Uterus (tissue), 4 donors: ENCODE results near the gene TPRA1. TPM values are rescaled to one million over a fixed set of nuclear protein-coding genes. Genes with fewer than 3 reads are reported as not detected.
"Not testable (repeated sequence)": the region's sequence is repeated elsewhere in the genome, so short reads cannot be mapped to it uniquely, and the experiment has no call there.

Experiments used
- DNase-seq, 2 donors: peaks; one replicate each; pipeline ENCODE4 v3.0.0-alpha.2; 2019 to 2020
- H3K27ac ChIP-seq, 2 donors: fragments of 200-600 bp; sonication (generic); 1 replicate in 1 of 2; 2 replicates in 1 of 2; pipeline ENCODE4 v1.5.1; 2016 to 2018
- H3K27me3 ChIP-seq, 2 donors: fragments of 200-600 bp; sonication (generic); one replicate each; pipeline ENCODE4 v1.5.1; 2018 to 2019; ENCODE audit warnings: control low read depth in 1 of 2
- H3K36me3 ChIP-seq, 2 donors: fragments of 200-600 bp; sonication (generic); one replicate each; pipeline ENCODE4 v1.5.1; 2019; ENCODE audit warnings: control low read depth in 1 of 2
- H3K4me1 ChIP-seq, 2 donors: fragments of 200-600 bp; sonication (generic); one replicate each; pipeline ENCODE4 v1.5.1; 2018 to 2019; ENCODE audit warnings: control low read depth in 1 of 2
- H3K4me3 ChIP-seq, 2 donors: fragments of 200-600 bp; sonication (generic); 1 replicate in 1 of 2; 2 replicates in 1 of 2; pipeline ENCODE4 v1.5.1; 2018 to 2019; ENCODE audit warnings: mild to moderate bottlenecking in 1 of 2
- H3K9me3 ChIP-seq, 2 donors: fragments of 200-600 bp; sonication (generic); one replicate each; pipeline ENCODE4 v1.5.1; 2019; ENCODE audit warnings: control low read depth in 1 of 2
- CTCF ChIP-seq, 4 experiments: fragments of 200-600 bp in 2 of 4; fragments of 450-650 bp in 2 of 4; sonication (generic) in 2 of 4; IDR thresholded peaks; one replicate each; pipeline ENCODE4 v1.5.1; 2016 to 2019; ENCODE audit warnings: antibody characterized with exemption in 4 of 4, mild to moderate bottlenecking in 2 of 4, moderate library complexity in 1 of 4
- POLR2A ChIP-seq, 2 donors: fragments of 450-650 bp; IDR thresholded peaks; one replicate each; pipeline ENCODE4 v1.6.1; 2016; ENCODE audit warnings: antibody characterized with exemption in 2 of 2, mild to moderate bottlenecking in 1 of 2, moderate library complexity in 1 of 2
- intact Hi-C: fragments of 100-400 bp; cut with DNase I; formaldehyde crosslinking; loops from one replicate; pipeline ENCODE4 v1.15.1; 2023; ENCODE audit warnings: low total_unique reads
- total RNA-seq, 4 donors: library from RNA; depleted of rRNA in 3 of 4; stranded (reverse); fragments of >200 nt in 3 of 4; gene quantifications; one replicate each; pipeline versions ENCODE4 v1.1.0 to v1.2.4, GENCODE V29; 2014 to 2023
- donor health status: DM: yes; HTN: yes; CAD: no.

TPRA1 gene
- total RNA-seq, 4 donors from 2014 or later: 22.4 to 72.5 (median 37.7) TPM

GRCh38 chr3:127608362-127608718 is 17.8 kb upstream of the TPRA1 start:
- TF ChIP-seq CTCF (IDR thresholded peaks at IDR 0.05): no peak
- TF ChIP-seq POLR2A (IDR thresholded peaks at IDR 0.05): no peak
- H3K27me3 ChIP-seq: no peaks in the 10 kb centered on the region
- no peak overlapping the region for H3K4me3 ChIP-seq
- no peaks in the 10 kb centered on the region for H3K4me1 ChIP-seq
- no peaks in the 10 kb centered on the region for H3K9me3 ChIP-seq
- no peak overlapping the region for H3K27ac ChIP-seq
- no peaks in the 10 kb centered on the region for H3K36me3 ChIP-seq
- DNase-seq: no peak
- intact Hi-C loops: no loop called here

- no peak for DNase-seq
- Histone ChIP-seq H3K4me1 (no peaks in the 10 kb centered on the region), H3K27ac (no peak overlapping the region), H3K36me3 (no peaks in the 10 kb centered on the region), H3K9me3 (no peaks in the 10 kb centered on the region), H3K27me3 (no peaks in the 10 kb centered on the region), H3K4me3 (no peak overlapping the region)
- intact Hi-C loops: no loop called here
- TF ChIP-seq POLR2A (IDR thresholded peaks at IDR 0.05) (no peak), CTCF (IDR thresholded peaks at IDR 0.05) (no peak)
Measured at GRCh38 chr3:127607675-127608361, 17.3 kb upstream of the TPRA1 start.

- intact Hi-C loops: no loop called here
- DNase-seq: no peak
- no peaks in the 10 kb centered on the region for H3K4me1 ChIP-seq
- no peaks in the 10 kb centered on the region for H3K36me3 ChIP-seq
- no peak for TF ChIP-seq POLR2A (IDR thresholded peaks at IDR 0.05)
- TF ChIP-seq CTCF (IDR thresholded peaks at IDR 0.05): no peak
- H3K4me3 ChIP-seq: no peak overlapping the region
- H3K9me3 ChIP-seq: no peaks in the 10 kb centered on the region
- H3K27me3 ChIP-seq: no peaks in the 10 kb centered on the region
- no peak overlapping the region for H3K27ac ChIP-seq
Measured at GRCh38 chr3:127606981-127607595, 16.6 kb upstream of the TPRA1 start.

GRCh38 chr3:127606086-127606805 is 15.7 kb upstream of the TPRA1 start:
- TF ChIP-seq POLR2A (IDR thresholded peaks at IDR 0.05): no peak
- TF ChIP-seq CTCF (IDR thresholded peaks at IDR 0.05): no peak
- intact Hi-C loops: no loop called here
- no peaks in the 10 kb centered on the region for H3K36me3 ChIP-seq
- H3K27ac ChIP-seq: no peak overlapping the region
- H3K4me3 ChIP-seq: no peak overlapping the region
- H3K9me3 ChIP-seq: no peaks in the 10 kb centered on the region
- H3K4me1 ChIP-seq: no peaks in the 10 kb centered on the region
- H3K27me3 ChIP-seq: no peaks in the 10 kb centered on the region
- DNase-seq: no peak

- H3K27ac ChIP-seq, intact Hi-C loops, H3K27me3 ChIP-seq, H3K4me3 ChIP-seq, H3K36me3 ChIP-seq, DNase-seq, H3K4me1 ChIP-seq, H3K9me3 ChIP-seq: not testable (repeated sequence)
Measured at GRCh38 chr3:127605547-127605946, 15.0 kb upstream of the TPRA1 start.
